GM21723 (cell line): ENCODE results near the gene ATG4C.

Source experiments
- ATAC-seq: cut with Tn5 transposase; IDR thresholded peaks from one replicate; pipeline ENCODE4 v1.9.1; 2021; ENCODE audit warnings: mild to moderate bottlenecking, moderate library complexity; ENCODE audit not compliant: unreplicated experiment

Gene ATG4C

GRCh38 chr1:62903522-62903921, 119.6 kb downstream of the ATG4C start:
- no peak for ATAC-seq

DNA sequence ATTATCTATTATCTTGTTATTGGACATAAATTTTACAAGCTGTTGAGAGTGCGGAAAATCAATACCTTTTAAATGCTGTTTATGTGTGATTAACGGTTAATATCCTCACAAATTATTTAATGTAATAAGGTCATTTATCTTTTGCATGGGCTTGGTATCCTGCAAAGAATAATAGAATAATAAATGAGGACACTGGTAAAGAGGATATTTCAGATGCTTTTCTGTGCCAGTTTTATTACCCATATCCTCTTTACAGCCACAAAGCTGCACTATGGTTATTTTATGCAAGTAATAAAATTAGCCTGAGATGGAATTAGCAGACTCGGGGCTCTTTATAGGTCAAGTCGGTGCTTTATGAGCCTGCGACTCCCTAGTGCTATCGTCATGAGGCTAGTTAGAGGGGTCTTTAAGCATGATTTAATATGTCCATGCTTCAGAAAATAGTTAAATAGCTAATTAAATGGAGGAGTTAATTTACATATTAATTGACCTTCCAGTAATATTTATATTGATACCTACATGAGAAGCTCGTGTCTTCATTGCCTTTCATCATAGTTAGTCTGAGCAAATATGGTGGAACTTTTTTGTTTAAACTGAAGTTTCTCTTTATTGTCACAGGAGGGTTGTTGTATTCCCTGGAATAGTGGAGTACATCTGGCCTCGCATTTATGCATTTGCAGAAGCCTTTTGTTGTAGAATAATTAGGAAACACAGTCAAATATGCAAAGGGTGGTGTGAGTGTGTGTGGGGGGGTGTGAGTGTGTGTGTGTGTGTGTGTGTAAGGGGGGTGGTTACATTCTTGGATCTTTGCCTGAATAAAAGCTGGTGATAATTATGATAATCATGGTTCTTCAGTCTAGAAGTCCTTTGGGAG, 120.3 kb downstream of the ATG4C start:
- no peak for ATAC-seq

GRCh38 chr1:62904856-62905225, 120.9 kb downstream of the ATG4C start:
- no peak for ATAC-seq

GRCh38 chr1:62905309-62905708, 121.4 kb downstream of the ATG4C start:
- ATAC-seq = no peak

DNA sequence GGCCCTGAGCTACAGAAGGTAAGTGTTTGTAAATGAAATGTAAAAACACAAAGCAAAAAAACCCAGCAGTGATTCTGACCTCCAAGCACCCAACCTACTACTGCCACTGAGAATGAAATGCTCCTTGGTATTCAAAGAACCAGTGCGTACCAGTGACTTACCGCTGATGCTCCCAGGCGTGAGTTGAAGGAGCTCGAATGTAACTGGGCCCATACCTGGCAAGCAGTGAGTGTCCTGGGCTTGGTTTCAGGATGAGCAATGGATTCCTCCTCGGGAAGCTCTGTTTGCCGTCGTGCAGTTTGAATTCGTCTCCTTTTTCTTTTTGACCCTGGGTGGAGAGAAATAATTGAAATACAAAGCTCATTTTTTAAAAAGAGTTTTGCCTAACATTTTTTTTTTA, 121.9 kb downstream of the ATG4C start:
- no peak for ATAC-seq

DNA sequence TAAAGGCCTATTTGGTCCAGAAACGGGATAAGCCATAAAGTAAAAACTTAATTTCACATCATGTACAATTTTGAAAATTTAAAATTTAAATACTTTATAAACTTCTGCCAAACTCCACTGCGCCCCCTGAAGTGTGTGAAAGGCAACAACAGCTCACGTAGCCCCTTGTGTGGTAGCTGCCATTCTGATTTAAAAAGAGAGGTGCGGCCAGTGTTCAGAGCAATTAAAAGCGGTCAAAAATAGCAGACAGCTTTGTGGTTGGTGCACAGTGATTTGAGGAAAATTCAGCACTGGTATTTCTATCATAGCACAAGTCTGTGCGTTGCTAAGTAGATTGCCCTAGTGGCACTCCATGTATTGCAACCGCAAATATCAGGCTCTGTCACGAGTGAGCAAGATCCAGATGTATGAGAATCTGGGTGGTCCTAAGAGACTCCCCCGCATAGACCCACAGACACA, 122.5 kb downstream of the ATG4C start:
- no peak for ATAC-seq

- ATAC-seq = no peak
These were observed 124.3 kb downstream of the ATG4C start for GRCh38 chr1:62908168-62908695.

DNA sequence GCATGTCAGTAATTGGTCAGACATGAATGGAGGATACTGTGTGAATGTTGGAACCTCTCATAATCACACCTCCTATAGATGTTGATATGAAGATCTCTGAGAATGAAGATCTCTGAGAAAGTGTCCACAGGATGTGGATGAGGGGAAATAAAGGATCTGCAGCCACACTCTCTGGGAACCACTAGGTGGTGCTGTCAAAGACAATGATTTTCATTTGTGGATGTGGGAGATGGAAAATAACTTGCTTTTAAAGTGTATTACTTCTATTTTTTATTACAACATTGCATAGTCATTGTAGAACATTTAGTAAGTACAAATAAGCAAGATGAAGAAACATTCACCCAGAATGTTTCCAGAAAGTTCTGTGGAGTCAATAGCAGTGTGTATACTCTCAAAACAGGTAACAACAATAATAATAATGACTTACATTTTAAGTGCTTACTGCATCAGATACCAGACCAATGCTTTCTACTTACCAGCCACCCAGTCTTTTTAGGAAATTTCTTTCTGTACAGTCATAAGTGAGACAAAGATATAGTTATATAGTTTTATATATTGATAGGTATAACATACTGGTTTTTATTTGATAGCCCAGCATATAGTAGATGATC, 128.2 kb downstream of the ATG4C start:
- no peak for ATAC-seq
